MM.1S (cell line): ENCODE results near the gene OCRL.

Experiments used
- DNase-seq: peaks from one replicate; pipeline ENCODE4 v3.0.0-alpha.2; 2015
- H2AFZ ChIP-seq: fragments of 300-600 bp; sonication (generic); 2 replicates; pipeline ENCODE4 v1.6.0; 2016; ENCODE audit warnings: antibody characterized with exemption, low read length
- H3F3A ChIP-seq: fragments of 300-600 bp; sonication (generic); 2 replicates; pipeline ENCODE4 v1.6.1; 2016; ENCODE audit warnings: mild to moderate bottlenecking, antibody characterized with exemption, low read length, moderate library complexity, mixed read lengths; ENCODE audit not compliant: insufficient read depth
- H3K27ac ChIP-seq: fragments of 300-600 bp; sonication (generic); 2 replicates; pipeline ENCODE4 v1.5.1; 2016; ENCODE audit warnings: mild to moderate bottlenecking, low read length
- H3K27me3 ChIP-seq: fragments of 300-600 bp; sonication (generic); replicated peaks from 2 replicates; pipeline ENCODE4 v1.6.0; 2016; ENCODE audit warnings: low read length; ENCODE audit not compliant: insufficient read depth
- H3K36me3 ChIP-seq: fragments of 300-600 bp; sonication (generic); replicated peaks from 2 replicates; pipeline ENCODE4 v1.6.1; 2016; ENCODE audit warnings: mild to moderate bottlenecking, low read length, mixed read lengths; ENCODE audit not compliant: insufficient read depth
- H3K4me1 ChIP-seq: fragments of 300-600 bp; sonication (generic); 2 replicates; pipeline ENCODE4 v1.6.1; 2016; ENCODE audit warnings: low read length, mixed read lengths
- H3K4me2 ChIP-seq: fragments of 300-600 bp; sonication (generic); 2 replicates; pipeline ENCODE4 v1.6.0; 2016; ENCODE audit warnings: low read depth, low read length
- H3K4me3 ChIP-seq: fragments of 300-600 bp; sonication (generic); 2 replicates; pipeline ENCODE4 v1.5.1; 2016; ENCODE audit warnings: low read length, mixed read lengths
- H3K79me2 ChIP-seq: fragments of 300-600 bp; sonication (generic); 2 replicates; pipeline ENCODE4 v1.6.1; 2016; ENCODE audit warnings: mixed run types, low read length, mixed read lengths
- H3K9ac ChIP-seq: fragments of 300-600 bp; sonication (generic); 2 replicates; pipeline ENCODE4 v1.6.1; 2016; ENCODE audit warnings: low read length, mixed read lengths
- H3K9me2 ChIP-seq: fragments of 300-600 bp; sonication (generic); replicated peaks from 2 replicates; pipeline ENCODE4 v1.6.1; 2016; ENCODE audit warnings: mild to moderate bottlenecking, low read length, mixed read lengths; ENCODE audit not compliant: insufficient read depth
- H3K9me3 ChIP-seq: fragments of 300-600 bp; sonication (generic); replicated peaks from 2 replicates; pipeline ENCODE4 v1.6.1; 2016; ENCODE audit warnings: mild to moderate bottlenecking, low read length, mixed read lengths; ENCODE audit not compliant: insufficient read depth
- H4K20me1 ChIP-seq: fragments of 300-600 bp; sonication (generic); 2 replicates; pipeline ENCODE4 v1.6.1; 2016; ENCODE audit warnings: mild to moderate bottlenecking, low read length, moderate library complexity, mixed read lengths; ENCODE audit not compliant: insufficient read depth
- EZH2 ChIP-seq: fragments of 300-600 bp; sonication (generic); optimal IDR thresholded peaks from 2 replicates; pipeline ENCODE3; 2017; ENCODE audit warnings: low read depth, mild to moderate bottlenecking, antibody characterized with exemption, low read length, mixed read lengths
- EZH2phosphoT487 ChIP-seq: fragments of 300-600 bp; sonication (generic); IDR thresholded peaks from 2 replicates; pipeline ENCODE4 v1.6.1; 2018; ENCODE audit warnings: antibody characterized with exemption, low read length
- TF ChIP-seq, protein P1 (sequence below): fragments of 300-600 bp; sonication (generic); IDR thresholded peaks from 2 replicates; pipeline ENCODE4 v1.5.1; 2016; ENCODE audit warnings: antibody characterized with exemption, low read length, mixed read lengths

The OCRL gene

DNA sequence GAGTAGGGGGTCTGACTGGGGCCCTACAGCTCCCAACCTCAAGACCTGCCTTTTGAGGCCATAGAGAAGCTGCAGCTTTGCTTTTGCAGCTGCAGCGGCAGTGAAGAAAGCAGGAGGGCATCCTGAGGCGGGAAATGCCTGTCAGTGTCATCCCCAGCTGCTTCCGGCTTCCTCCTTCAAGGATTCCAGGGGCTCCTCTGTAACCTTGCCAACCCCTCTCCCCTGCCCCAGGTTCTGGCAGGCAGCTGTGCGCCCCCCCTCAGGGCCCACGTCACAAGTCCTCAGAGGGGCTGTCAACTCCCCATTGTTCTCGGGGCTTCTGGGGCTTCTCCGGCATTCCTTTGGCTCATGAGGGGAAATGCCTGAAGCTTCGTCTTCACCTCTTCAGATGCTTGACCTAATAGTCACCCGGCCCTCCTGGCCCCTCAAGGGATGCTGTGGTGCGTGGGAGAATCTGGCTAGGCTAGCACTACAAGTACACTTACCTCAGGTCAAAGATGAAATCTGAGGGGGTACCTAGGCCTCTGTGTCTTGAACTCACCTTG, 82.8 kb downstream of the OCRL start:
- Histone ChIP-seq H3K9me3 (no peaks in the 10 kb centered on the region), H2AFZ (no peak overlapping the region), H3K36me3 (no peaks in the 10 kb centered on the region), H3K4me2 (no peak overlapping the region), H3K9me2 (no peaks in the 10 kb centered on the region), H3K27ac (no peak overlapping the region), H4K20me1 (no peaks in the 10 kb centered on the region), H3K9ac (no peak overlapping the region), H3K79me2 (no peaks in the 10 kb centered on the region), H3K4me3 (no peak overlapping the region), H3K27me3 (no peaks in the 10 kb centered on the region), H3F3A (no peaks in the 10 kb centered on the region), H3K4me1 (no peaks in the 10 kb centered on the region)
- DNase-seq = no peak
- TF ChIP-seq, protein P1, sequence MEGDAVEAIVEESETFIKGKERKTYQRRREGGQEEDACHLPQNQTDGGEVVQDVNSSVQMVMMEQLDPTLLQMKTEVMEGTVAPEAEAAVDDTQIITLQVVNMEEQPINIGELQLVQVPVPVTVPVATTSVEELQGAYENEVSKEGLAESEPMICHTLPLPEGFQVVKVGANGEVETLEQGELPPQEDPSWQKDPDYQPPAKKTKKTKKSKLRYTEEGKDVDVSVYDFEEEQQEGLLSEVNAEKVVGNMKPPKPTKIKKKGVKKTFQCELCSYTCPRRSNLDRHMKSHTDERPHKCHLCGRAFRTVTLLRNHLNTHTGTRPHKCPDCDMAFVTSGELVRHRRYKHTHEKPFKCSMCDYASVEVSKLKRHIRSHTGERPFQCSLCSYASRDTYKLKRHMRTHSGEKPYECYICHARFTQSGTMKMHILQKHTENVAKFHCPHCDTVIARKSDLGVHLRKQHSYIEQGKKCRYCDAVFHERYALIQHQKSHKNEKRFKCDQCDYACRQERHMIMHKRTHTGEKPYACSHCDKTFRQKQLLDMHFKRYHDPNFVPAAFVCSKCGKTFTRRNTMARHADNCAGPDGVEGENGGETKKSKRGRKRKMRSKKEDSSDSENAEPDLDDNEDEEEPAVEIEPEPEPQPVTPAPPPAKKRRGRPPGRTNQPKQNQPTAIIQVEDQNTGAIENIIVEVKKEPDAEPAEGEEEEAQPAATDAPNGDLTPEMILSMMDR = no peak
- TF ChIP-seq EZH2 = no peak
- no peak for TF ChIP-seq EZH2phosphoT487

DNA sequence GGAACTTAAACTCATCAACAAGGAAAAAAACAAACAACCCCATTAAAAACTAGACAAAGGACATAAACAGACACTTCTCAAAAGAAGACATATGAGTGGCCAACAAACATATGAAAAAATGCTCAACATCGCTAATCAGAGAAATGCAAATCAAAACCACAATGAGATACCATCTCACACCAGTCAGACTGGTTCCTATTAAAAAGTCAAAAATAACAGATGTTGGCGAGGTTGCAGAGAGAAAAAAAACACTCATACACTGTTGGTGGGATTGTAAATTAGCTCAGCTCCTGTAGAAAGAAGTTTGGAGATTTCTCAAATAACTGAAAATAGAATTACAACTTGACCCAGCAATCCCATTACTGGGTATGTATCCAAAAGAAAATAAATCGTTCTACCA, 86.0 kb downstream of the OCRL start:
- Histone ChIP-seq H3K4me2 (no peak overlapping the region), H3K79me2 (no peaks in the 10 kb centered on the region), H2AFZ (no peak overlapping the region), H3K9ac (no peak overlapping the region), H3K36me3 (no peaks in the 10 kb centered on the region), H3K27me3 (no peaks in the 10 kb centered on the region), H3K4me3 (no peak overlapping the region), H3F3A (no peaks in the 10 kb centered on the region), H3K4me1 (no peaks in the 10 kb centered on the region), H4K20me1 (no peaks in the 10 kb centered on the region), H3K27ac (no peak overlapping the region), H3K9me2 (no peaks in the 10 kb centered on the region), H3K9me3 (no peaks in the 10 kb centered on the region)
- TF ChIP-seq EZH2 (no peak), EZH2phosphoT487 (no peak)
- TF ChIP-seq, protein P1 = no peak
- DNase-seq = no peak

DNA sequence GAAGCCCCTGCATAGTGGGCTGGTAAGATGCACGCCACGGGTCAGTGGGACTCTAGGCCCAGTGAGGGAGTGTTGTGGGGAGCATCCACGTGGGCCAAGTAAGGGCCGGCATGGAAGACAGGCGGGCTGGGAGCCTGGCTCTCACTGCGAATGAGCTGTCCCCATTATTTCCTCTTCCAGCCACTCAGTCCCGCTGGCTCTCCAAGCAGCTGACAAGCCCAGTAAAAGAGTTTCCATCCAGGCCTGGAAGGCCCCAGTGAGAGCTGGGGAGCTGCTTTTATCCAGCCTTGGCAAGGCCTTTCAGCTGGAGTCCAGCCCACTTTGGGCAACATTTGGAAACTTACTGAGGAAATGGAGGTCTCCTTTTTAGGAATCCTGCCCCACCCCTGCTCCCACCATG, 89.8 kb downstream of the OCRL start:
- no peak overlapping the region for H3K4me3 ChIP-seq
- H2AFZ ChIP-seq = no peak overlapping the region
- no peaks in the 10 kb centered on the region for H3K9me2 ChIP-seq
- no peak overlapping the region for H3K9ac ChIP-seq
- H3K4me1 ChIP-seq = no peaks in the 10 kb centered on the region
- no peaks in the 10 kb centered on the region for H3K36me3 ChIP-seq
- H4K20me1 ChIP-seq = no peaks in the 10 kb centered on the region
- no peak overlapping the region for H3K27ac ChIP-seq
- TF ChIP-seq EZH2 = no peak
- TF ChIP-seq, protein P1 = no peak
- TF ChIP-seq EZH2phosphoT487 = no peak
- H3F3A ChIP-seq = no peaks in the 10 kb centered on the region
- H3K9me3 ChIP-seq = no peaks in the 10 kb centered on the region
- DNase-seq = no peak
- no peak overlapping the region for H3K4me2 ChIP-seq
- H3K79me2 ChIP-seq = no peaks in the 10 kb centered on the region
- H3K27me3 ChIP-seq = no peaks in the 10 kb centered on the region

DNA sequence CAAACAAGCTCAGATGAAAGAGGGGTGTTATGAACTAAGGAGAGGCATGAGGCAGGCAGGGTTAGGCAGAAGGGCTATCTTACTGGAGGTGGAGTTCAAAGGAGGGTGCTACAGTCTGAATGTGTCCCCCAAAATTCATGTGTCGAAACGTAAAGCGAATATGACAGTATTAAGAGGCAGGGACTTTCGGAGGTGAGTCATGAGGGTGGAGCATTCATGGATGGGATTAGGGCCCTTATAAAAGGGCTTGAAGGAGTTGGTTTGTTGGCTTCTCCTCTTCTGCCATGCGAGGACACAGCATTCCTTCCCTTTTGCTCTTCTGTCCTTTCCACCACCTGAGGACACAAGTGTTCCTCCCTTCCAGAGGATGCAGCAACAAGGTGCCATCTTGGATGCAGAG, 91.8 kb downstream of the OCRL start:
- H3K9me2 ChIP-seq = no peaks in the 10 kb centered on the region
- no peaks in the 10 kb centered on the region for H3K4me1 ChIP-seq
- H3K9ac ChIP-seq = no peak overlapping the region
- no peak overlapping the region for H2AFZ ChIP-seq
- H3F3A ChIP-seq = no peaks in the 10 kb centered on the region
- H3K27me3 ChIP-seq = no peaks in the 10 kb centered on the region
- H3K79me2 ChIP-seq = no peaks in the 10 kb centered on the region
- no peaks in the 10 kb centered on the region for H3K9me3 ChIP-seq
- no peak overlapping the region for H3K27ac ChIP-seq
- H4K20me1 ChIP-seq = no peaks in the 10 kb centered on the region
- DNase-seq = no peak
- no peak overlapping the region for H3K4me2 ChIP-seq
- no peak overlapping the region for H3K4me3 ChIP-seq
- TF ChIP-seq, protein P1 = no peak
- TF ChIP-seq EZH2phosphoT487 (no peak), EZH2 (no peak)
- no peaks in the 10 kb centered on the region for H3K36me3 ChIP-seq
